Measurements from ENCODE around the gene ENTPD6.

Gene ENTPD6

DNA sequence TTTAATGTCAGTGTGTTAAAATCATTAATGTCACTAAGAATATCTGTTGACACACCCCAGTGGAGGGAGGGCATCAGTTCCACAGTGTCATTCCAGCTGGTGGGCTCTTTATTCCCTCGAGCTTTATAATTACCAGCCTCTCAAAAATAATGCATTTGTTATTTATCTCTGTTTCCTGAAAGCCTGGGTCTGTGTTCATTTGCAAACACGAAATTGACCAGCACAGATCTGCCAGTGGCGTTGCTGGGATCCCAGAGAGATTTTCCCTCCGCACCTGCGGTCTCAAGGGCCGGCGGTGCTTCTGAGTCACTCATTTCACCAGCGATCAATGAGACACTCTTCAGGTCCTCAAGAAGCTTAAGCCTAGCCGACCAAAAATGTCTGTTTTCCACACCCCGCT, 46.7 kb downstream of the ENTPD6 start:
- no peak for DNase-seq (ENCODE audit: low read depth)

DNA sequence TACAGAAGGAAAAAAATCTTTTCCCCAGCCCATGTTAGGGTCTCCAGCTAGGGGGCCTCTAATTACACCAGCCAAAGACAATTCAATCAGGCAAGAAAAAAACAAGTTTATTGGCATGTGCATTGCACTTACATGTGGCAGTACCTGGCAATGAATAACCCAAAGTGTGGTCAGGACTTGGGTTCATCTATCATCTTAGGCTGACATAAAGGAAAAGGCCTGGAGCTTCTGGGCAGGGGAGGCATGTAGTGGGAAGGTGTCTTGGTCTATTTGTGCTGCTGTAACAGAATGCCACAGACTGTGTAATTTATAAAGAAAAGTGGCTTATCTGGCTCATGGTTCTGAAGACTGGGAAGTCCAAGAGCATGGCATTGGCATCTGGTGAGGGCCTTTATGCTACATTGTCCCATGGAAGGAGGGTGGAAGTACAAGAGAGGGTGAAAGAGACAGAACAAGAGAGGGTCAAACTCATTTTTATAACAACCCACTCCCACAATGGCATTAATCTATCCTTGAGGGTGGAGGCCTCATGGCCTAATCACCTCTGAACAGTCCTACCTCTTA, 48.0 kb downstream of the ENTPD6 start:
- DNase-seq (ENCODE audit: low read depth) = no peak

DNA sequence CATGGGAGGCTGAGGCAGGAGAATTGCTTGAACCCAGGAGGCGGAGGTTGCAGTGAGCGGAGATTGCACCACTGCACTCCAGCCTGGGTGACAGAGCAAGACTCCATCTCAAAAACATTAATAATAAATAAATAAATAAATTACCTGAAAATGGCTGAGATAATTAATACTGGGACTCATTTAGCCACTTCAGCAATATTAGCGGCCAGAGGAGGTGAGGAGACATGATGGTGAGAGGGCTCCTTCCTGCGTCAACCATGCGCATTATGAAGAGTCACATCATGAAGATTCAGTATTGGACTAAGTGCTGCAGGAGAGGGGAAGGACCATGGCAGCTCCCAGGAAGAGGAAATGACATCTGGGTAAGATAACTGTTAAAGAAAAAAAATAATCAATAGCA, 49.5 kb downstream of the ENTPD6 start:
- DNase-seq (ENCODE audit: low read depth) = no peak

DNA sequence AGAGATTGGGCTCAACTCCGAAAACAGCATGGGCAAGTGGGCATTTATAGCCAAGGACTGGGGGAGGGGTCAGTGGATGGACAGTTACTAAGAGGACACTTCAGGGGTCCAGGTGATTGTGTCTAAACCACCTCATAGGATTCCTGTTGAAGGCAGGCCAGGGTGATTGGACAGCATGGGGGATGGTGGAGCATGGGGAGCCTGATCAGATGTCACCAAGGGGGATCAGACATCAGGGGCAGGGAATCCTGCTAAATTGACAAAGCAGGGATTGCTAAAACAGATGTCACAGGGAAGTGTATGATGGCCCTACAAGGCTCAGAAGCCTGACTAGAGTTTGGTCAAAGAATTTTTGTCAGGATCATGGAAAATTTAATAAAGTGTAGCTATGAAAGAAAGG, 49.9 kb downstream of the ENTPD6 start:
- no peak for DNase-seq (ENCODE audit: low read depth)

DNA sequence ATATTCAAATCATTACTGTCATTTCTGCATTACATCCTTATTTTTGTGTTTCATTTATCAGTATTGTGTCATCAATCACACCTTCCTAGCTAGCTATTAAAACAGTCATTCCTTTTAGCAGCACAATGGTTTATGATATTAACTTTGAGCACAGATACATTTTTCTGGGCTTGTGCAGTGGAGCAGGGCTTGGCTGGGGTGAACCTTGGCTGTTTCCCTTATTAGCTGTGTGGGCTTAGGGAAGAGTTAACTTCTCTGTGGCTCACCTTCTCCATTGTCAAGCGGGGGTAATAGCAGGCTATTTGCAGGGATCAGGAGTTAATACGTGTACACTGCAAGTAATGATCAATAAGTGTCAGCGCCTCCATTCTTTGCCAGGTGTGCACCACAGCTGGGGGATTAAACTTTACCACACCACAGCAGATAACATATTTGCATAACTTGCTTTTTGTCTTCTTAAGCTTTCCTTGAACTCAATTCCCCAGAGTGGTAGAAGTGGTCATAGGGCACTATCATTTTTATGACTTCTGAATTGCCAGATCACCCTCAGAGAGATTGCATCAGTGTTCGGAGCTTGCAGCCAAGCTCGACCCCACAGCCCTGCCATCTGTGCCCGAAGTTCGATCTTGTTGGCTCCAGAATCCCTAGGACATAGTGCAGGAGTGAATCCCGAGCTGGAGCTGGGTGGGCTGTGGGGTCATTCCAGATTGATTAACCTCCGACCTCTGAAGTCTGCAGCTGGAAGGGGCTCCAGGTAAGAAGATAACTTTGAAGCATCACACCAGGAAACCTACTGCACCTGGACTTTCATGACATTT, 50.9 kb downstream of the ENTPD6 start:
- DNase-seq (ENCODE audit: low read depth) = no peak

DNA sequence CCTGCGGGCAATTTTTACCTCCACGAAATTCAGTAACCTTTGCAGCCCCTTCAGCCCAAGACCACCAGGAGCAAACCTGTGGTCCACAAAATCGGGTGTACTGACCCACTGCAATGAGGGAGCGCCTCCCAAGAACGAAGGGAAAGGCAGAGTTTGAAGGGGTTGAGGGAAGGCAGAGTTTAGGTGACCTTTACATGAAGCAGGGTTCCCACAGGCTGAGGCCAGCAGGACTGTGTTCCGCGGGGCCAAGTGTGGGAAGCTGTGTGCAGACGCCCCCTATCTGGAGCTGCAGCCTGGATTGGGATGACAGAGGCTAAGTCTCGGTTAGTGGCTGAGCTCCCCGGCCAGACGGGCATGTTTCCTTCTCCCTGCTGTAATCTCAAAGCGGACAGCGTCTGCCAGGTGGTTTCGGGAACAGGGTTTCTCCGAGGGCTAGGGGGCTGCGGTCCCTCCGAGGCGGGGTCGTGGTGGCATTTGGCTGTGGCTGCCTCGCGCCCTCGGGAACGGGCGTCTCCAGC, 51.5 kb downstream of the ENTPD6 start:
- no peak for DNase-seq (ENCODE audit: low read depth)

DNA sequence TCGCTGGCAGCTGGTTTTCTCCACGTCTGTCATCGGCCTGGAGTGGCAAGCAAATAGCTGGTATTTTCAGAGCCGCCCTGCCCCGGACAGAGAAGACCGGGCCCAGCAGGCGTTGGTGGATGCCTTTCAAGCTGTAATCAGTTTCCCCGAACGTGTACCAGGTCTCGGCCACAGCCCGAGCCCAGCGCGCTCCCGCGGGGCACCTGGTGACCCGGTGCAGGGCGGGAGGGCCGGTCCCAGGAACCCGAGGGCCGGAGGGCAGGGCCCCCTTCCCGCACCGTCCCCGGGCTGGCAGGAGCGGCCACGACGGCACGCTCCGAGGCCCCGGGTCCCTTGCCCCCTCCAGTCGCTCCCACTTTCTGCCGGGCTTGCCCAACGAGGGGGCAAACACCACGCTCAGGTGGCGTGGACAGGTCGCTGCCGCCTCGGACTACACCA, 52.0 kb downstream of the ENTPD6 start:
- no peak for DNase-seq (ENCODE audit: low read depth)

DNA sequence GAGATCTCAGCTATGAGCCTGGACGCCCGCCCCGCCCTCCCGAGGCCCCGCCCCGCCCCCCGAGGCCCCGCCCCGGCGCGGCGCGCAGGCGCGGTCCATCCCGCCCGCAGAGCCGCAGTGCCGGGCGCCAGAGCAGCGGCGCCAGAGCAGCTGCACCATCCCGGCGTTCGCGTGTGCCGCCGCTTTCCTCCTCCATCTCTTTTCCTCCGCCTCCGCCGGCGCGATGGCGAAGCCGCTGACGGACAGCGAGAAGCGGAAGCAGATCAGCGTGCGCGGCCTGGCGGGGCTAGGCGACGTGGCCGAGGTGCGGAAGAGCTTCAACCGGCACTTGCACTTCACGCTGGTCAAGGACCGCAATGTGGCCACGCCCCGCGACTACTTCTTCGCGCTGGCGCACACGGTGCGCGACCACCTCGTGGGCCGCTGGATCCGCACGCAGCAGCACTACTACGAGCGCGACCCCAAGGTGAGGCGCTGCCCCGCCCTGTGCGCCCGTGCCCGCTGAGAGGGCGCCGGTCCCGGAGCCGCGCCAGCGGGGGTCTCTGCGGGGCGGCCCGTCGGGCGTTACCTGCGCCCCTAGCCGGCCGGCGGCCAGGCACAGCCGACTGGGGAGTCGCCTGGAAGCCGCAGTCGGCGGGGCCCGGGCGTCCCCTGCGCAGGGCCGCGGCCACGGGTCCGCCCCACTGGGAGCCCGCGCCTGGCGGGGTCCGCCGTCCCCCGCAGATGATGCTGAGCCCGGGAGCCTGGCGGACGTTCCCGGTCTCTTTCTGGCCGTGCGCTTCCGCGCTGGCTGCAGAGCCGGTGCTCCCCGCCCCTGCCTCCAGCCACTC, 52.7 kb downstream of the ENTPD6 start, which contains the start of gene PYGB:
Gene PYGB, plus strand, starts transcription at position 130 of the 830 bp plus-strand sequence. Its CDS starts 94 bp downstream, at position 224.
- peak; percentile 31 for DNase-seq (ENCODE audit: low read depth)

DNA sequence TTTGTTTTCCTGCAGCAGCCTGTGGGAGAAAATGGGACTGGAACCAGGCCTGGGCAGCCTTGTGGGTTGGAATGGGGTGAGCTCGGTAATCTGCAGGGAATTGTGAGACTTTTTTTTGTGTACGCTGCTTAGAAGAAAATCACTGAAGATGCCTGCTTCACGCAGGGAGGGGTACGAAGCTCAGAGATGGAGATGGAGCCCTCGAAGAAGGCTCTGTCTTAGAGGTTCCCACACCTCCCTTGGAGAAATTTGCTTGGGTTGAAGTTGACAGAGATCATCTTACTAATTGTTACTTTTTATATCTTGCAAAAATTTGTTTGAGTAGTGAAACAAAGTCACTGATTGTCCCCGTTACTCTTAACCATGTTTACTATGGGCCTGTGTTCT, 53.3 kb downstream of the ENTPD6 start:
- DNase-seq (ENCODE audit: low read depth) = no peak

DNA sequence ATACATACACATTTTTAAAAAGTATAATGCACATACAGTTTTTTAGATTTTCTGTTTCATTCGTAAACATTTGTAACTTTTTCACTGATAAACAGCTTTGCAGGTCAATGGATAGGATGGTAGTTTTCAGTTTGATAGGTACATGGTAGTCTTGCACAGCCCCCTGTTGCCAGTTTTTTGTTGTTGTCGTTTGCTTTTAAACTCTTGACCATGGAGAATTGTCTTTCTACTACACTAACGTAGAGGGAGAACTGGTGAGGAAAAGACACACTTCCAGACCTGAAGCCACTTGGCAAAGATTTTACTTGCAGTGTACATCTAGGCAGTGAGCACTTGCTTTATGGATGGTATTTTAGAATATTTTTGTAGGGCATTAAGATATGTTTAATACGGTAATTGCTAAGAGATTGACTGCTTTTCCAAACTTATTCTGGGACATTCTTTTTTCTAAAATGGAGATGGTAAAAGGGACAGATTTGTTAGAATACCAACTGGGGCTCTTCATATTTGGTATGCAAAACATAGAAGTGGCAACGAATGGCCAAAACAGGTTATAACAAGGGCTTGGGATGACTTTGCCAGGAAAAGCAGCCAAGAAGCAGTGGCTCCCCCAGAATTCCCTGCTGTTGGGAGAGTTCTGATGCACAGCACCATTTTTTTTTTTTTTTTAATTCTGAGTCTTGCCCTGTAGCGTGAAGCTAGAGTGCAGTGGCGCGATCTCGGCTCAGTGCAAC, 53.9 kb downstream of the ENTPD6 start:
- DNase-seq (ENCODE audit: low read depth) = no peak

DNA sequence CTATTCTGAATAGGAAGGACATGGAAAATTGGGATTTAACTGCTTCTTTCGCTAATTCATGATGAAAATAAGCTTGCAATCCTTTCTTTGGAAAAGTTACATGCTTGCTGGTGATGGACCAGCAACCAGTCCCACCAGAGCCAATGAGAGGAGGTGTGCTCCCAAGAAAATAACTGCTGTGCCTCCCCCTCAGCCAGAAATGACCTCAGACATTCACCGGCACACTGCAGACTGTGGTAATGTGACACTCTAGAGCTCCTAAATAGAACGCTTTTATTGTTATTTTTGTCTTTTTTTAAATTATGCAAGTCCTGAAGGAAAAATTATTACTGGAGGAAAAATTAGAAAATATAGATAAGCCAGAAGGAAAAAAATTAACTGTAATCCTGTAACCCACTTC, 55.0 kb downstream of the ENTPD6 start:
- no peak for DNase-seq (ENCODE audit: low read depth)

DNA sequence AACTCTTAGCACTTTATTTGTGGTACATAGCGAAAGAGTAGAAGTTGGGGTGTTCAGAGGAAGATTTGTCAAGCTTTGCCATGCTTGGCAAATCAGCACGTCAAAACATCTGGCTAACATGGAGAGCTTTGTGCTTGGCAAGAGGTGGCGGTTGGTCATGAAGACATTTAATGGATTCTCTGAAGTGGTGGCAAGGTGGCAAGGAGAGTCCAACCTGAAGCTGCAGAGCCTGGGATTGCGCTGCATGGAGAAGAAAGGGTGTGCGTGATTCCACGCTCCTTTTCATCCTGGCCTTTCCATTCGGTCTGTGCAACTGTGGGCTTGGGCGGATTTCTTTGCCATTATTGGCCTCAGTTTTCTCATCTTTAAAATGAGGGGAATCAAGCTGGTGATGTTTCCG, 55.5 kb downstream of the ENTPD6 start:
- no peak for DNase-seq (ENCODE audit: low read depth)

DNA sequence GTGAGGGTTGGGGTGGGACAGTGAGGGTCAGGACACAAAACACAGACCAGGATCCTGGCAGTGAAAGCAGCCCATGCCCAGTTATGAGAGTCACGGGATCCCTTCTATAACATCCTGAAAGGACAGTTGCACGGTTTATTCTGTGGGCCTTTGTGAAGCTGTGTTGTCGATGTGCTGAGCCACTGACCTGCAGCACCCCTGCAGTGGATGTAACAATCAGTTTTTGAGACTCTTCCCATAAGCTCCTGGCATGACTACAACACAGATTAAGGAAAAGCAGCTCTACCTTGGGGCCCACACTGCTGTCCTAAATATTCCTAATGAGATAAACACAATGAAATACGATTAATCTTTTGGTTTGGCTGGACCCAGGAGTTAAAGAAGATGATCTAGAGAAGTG, 56.0 kb downstream of the ENTPD6 start:
- no peak for DNase-seq (ENCODE audit: low read depth)

DNA sequence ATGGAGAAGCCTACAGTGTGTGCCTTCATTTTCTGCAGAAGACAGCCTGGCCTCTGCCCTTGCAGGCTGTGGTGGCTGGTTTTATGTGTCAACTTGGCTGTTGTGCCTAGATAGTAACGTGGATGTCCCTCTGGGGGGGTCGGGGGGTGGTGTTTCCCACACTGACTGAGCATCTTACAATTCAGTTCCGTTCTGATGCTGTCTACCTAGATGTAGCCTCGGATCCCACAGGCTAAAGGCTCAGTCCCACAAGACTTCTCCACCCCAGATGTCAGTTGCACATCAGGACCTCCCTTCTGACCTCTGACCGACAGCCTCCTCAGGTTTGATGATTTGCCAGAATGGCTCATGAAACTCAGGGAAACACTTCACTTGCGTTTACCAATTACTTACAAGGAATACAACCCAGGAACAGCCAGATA, 56.7 kb downstream of the ENTPD6 start:
- DNase-seq (ENCODE audit: low read depth) = no peak

DNA sequence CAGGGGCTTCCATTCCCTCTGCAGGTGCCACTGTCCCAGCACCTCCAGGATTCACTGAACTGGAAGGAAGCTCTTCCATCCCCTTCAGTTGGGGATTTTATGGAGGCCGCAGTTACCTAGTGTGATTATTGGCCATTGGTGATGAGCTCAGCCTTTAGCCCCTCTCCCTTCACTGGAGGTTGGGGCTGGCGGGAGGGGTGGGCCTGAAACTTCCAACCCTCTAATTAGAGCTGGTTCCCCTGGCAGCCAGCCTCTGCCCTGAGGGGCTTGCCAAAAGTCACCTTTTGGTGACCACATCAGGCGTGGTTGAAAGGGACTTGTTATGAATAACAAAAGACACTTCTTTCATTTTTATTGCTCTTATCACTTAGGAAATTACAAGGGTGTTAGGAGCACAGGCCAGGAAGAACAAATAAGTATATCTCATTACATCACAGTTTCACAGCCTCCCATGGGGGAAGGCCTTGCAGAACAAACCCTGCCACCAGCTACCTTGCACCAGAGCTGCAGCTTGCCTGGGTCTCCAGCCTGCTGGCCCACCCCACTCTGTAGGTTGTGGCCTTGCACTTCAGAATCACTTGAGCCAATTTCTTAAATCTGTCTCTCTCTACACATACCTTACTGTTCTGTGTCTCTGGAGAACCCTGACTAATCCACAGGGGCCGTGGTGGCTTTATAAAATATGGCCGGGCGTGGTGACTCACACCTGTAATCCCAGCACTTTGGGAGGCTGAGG, 57.3 kb downstream of the ENTPD6 start:
- DNase-seq (ENCODE audit: low read depth) = no peak

DNA sequence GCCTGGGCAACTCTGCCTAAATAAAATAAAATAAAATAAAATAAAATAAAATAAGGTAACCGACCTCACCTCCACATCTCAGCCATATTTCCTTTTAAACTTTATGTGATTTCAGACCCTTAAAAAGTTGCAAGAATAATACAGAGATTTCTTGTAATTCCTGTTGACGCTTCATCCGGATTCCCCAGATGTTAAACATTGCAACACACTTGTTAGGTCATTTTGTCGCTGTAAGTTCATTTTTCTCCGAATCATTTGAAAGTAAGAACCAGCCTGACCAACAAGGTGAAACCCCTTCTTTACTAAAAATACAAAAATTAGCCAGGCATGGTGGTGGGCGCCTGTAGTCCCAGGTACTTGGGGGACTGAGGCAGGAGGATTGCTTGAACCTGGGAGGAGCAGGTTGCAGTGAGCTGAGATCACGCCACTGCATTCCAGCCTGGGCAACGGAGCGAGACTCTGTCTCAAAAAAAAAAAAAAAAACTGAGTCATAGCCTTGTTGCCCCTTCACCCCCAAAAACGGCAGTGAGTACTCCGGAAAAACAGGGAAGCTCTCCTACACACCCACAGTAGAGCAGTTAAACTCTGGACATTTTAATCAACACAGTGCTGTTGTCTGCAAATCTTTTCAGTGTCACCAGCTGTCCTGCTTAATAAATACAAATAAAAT, 58.2 kb downstream of the ENTPD6 start:
- no peak for DNase-seq (ENCODE audit: low read depth)

DNA sequence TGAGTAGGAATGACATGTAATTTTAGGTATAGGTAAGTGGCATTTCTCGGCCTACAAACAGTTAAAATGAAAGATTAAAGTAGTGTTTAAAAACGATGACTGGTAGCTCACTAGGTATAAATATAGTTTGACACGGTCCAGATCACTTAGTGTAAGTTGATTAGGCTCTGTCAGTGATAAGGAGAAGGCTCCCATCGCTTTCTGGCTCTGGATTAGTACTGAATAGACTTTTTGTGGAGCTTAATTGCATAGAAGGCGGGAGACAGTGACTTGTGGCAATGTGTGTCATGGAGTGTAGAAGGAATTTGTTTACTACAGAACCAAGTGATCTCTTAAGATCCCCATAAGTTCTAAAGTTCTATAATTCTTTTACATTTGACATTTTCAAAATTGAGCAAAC, 59.1 kb downstream of the ENTPD6 start:
- no peak for DNase-seq (ENCODE audit: low read depth)

DNA sequence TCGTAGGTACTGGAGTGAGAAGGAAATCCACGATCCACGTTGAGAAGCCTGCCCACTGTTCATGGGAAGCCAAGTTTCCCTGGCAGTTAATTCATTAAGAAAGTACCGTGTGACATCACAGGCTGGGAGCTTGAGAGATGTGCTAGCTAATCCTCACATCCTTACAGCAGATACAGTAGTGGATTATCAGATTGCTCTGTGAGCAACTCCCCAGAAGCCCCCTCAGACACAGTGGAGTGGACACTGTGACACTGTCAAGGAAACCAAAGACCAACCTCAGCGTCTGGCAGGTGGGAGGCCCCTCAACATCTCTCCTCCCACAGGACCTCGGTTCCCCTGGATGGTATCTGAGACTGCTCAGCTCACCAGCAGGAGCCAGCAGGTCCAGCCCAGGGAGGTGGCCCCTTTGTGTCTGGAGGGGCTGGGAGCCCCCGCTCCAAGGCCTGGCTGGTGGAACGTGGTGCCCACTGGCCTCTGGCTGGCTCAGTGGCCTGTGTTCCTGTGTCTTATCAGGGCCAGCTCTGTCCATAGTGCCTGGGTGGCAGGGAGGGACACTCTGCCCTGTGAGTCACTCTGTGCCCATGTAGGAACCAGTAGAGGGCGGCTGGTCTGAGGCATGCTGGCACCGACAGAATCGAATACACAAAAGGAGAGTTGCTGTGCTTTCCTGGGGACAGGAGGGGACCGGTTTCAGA, 59.6 kb downstream of the ENTPD6 start:
- DNase-seq (ENCODE audit: low read depth) = no peak

DNA sequence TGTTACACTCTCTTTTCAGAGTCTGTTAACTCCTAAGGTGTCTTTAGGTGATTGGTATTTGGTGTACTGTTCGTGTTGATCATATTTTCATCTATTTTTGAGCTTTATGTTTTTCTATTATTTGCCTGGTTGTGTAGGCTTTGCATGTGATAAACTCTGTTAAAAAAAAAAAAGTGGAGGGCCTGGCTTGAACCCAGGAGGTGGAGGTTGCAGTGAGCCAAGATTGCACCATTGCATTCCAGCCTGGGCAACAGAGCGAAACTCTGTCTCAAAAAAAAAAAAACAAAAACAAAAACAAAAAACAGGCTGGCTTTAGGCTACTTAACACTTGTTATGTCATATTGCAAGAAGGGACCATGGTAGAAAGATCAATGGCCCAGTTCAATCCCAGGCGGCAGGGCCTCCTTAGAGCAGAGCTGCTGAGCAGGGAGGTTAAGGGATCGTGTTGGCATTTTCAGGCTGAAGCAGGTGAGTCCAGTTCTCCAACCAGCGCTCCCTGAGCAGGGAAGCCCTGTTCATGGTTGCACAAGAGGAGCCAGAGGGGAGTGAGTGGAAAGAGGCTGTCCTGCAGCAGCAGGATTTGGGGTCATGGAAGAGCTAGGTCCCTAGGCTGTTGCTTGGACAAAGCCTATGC, 60.8 kb downstream of the ENTPD6 start:
- no peak for DNase-seq (ENCODE audit: low read depth)

DNA sequence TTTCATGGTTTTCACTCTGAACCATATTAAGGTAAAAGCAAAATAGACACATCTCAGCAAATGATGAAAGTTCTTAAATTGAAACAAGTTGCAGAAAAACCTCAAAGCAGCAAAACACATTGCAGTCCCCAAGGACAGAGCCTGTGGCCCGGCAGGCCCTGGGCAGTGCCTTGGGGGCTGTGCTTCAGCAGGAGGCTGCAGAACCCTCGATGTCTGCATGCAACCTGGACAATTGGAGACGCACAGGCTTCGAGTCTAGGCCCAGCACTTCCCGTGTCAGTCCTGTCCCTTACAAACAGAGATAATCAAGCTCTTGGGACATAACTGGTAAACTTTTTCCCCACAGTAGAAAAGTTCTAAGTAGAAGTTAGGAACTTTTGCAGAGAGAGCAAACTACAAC, 61.6 kb downstream of the ENTPD6 start:
- DNase-seq (ENCODE audit: low read depth) = no peak

Measured in GM04503 (cell line).